CD4-positive, alpha-beta T cell treated with Interleukin-17A for 4 hours (primary cell): ENCODE data around the gene PDE7B.

Experiments
- DNase-seq: peaks from one replicate; pipeline ENCODE4 v3.0.0-alpha.2; 2020; ENCODE audit warnings: mixed read lengths

PDE7B gene

GRCh38 chr6:136036601-136037000, 185.1 kb downstream of the PDE7B start:
- DNase-seq, result no peak

GRCh38 chr6:136037242-136037875, 185.9 kb downstream of the PDE7B start:
- no peak for DNase-seq

- DNase-seq, result no peak
Observed at GRCh38 chr6:136037876-136038460, 186.5 kb downstream of the PDE7B start.

GRCh38 chr6:136038531-136038930, 187.0 kb downstream of the PDE7B start:
- DNase-seq, result no peak

GRCh38 chr6:136039185-136039584, 187.7 kb downstream of the PDE7B start:
- DNase-seq, result no peak

GRCh38 chr6:136050475-136050874, 199.0 kb downstream of the PDE7B start:
- DNase-seq, result no peak

- DNase-seq, result no peak
Observed at GRCh38 chr6:136051140-136051775, 199.8 kb downstream of the PDE7B start.

GRCh38 chr6:136052031-136052430, 200.5 kb downstream of the PDE7B start:
- DNase-seq, result no peak

- DNase-seq, result no peak
Observed at GRCh38 chr6:136058852-136059251, 207.4 kb downstream of the PDE7B start.

- DNase-seq, result no peak
Observed at GRCh38 chr6:136059308-136059707, 207.8 kb downstream of the PDE7B start.

- DNase-seq, result no peak
Observed at GRCh38 chr6:136060052-136060451, 208.6 kb downstream of the PDE7B start.

GRCh38 chr6:136060759-136061158, 209.3 kb downstream of the PDE7B start:
- no peak for DNase-seq

GRCh38 chr6:136061701-136062100, 210.2 kb downstream of the PDE7B start:
- DNase-seq, result no peak

GRCh38 chr6:136063096-136063495, 211.6 kb downstream of the PDE7B start:
- DNase-seq, result no peak

- no peak for DNase-seq
Observed at GRCh38 chr6:136066005-136066404, 214.5 kb downstream of the PDE7B start.

- no peak for DNase-seq
Observed at GRCh38 chr6:136067731-136068341, 216.3 kb downstream of the PDE7B start.

GRCh38 chr6:136069119-136069518, 217.6 kb downstream of the PDE7B start:
- DNase-seq, result no peak

GRCh38 chr6:136070815-136071214, 219.3 kb downstream of the PDE7B start:
- no peak for DNase-seq

- no peak for DNase-seq
Observed at GRCh38 chr6:136072691-136073090, 221.2 kb downstream of the PDE7B start.

GRCh38 chr6:136073216-136073615, 221.7 kb downstream of the PDE7B start:
- no peak for DNase-seq

- DNase-seq, result no peak
Observed at GRCh38 chr6:136076496-136076895, 225.0 kb downstream of the PDE7B start.

- no peak for DNase-seq
Observed at GRCh38 chr6:136077834-136078576, 226.5 kb downstream of the PDE7B start.
